HUES6 (cell line): ENCODE measurements around the gene STAP1.
"Not testable (repeated sequence)": the region's sequence is repeated elsewhere in the genome, so short reads cannot be mapped to it uniquely, and the experiment has no call there.

Source experiments
- H3K27ac ChIP-seq: 2 replicates; pipeline ENCODE4 v1.7.0; 2013; ENCODE audit warnings: low read depth, mild to moderate bottlenecking, low read length, inconsistent platforms
- H3K27me3 ChIP-seq: 2 replicates; pipeline ENCODE4 v1.6.1; 2013; ENCODE audit warnings: low read length; ENCODE audit not compliant: control insufficient read depth, insufficient read depth
- H3K36me3 ChIP-seq: 2 replicates; pipeline ENCODE4 v1.6.1; 2013; ENCODE audit warnings: low read length; ENCODE audit not compliant: control insufficient read depth, insufficient read depth
- H3K4me1 ChIP-seq: 2 replicates; pipeline ENCODE4 v1.6.1; 2013; ENCODE audit warnings: low read length; ENCODE audit not compliant: control insufficient read depth, insufficient read depth
- H3K4me3 ChIP-seq: 2 replicates; pipeline ENCODE4 v1.5.1; 2013; ENCODE audit warnings: low read depth, low read length
- H3K9ac ChIP-seq: one replicate; pipeline ENCODE4 v1.6.1; 2013; ENCODE audit warnings: mild to moderate bottlenecking, low read length
- H3K9me3 ChIP-seq: 2 replicates; pipeline ENCODE4 v1.6.1; 2013; ENCODE audit warnings: low read depth, low read length; ENCODE audit not compliant: control insufficient read depth, insufficient read depth

The STAP1 gene

DNA sequence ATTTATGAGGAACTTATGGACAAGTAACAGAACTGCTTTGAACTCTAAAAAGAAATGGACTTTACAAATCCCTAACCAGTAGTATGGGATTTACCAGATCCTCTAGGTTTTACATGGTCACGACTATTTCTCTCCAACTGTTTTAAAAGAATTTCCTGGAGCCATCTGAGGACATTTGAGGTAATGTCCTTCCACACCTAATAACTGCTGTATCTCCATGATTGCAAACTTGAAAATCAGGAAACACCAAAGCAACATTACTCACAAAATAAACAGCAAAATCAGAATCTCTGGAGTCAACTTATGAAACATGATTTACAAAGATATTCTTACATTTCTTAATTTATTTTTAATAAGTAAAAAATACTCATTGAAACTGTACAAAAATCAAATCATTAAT, 58.0 kb downstream of the STAP1 start:
- Histone ChIP-seq H3K27me3 (no peaks in the 10 kb centered on the region), H3K9me3 (no peaks in the 10 kb centered on the region), H3K4me3 (no peak overlapping the region), H3K4me1 (no peaks in the 10 kb centered on the region), H3K36me3 (peaks cover 51% of the 10 kb centered on the region), H3K9ac (no peak overlapping the region), H3K27ac (no peak overlapping the region)

DNA sequence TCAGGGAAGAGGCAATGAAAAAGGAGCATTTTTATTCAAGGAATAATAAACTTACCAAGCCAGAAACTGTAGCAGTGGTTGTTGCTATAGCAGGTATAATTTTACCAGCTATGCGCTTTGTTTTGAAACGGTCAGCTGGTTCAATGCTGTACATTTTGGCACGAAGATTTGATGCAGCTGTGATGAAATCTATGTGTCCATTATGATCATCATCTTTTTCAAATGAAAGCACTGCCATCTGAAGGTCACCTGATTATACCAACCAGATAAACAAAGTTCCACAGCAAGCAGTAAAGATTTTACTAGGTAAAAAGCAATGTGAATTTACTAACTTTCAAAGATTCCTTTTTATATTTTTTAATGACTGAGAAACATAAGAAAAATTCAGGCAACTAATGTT, 66.4 kb downstream of the STAP1 start:
- H3K27me3 ChIP-seq = no peaks in the 10 kb centered on the region
- no peak overlapping the region for H3K27ac ChIP-seq
- H3K4me3 ChIP-seq = no peak overlapping the region
- peaks cover 88% of the 10 kb centered on the region for H3K36me3 ChIP-seq
- H3K9ac ChIP-seq = no peak overlapping the region
- H3K4me1 ChIP-seq = peaks cover 10% of the 10 kb centered on the region
- H3K9me3 ChIP-seq = no peaks in the 10 kb centered on the region

DNA sequence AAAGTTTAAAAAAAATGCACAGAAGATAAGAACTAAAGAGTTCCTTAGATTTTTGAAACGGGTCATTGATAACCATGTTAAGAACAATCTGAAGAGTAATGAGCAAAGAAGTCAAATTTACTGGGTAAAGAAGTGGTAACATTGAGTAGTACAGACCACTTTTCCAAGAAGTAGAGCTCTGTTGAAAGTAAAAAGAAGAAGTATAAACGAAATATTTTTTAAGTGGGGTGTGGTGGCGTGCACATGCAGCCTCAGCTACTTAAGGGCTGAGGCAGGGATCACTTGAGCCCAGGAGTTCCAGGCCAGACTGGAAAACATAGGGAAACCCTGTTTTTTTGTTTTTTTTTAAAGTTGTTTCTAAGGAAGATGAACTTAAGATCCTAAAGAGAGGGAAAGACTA, 74.0 kb downstream of the STAP1 start:
- H3K27me3 ChIP-seq = no peaks in the 10 kb centered on the region
- H3K4me3 ChIP-seq = no peak overlapping the region
- H3K9ac ChIP-seq = no peak overlapping the region
- no peak overlapping the region for H3K27ac ChIP-seq
- H3K36me3 ChIP-seq = peaks cover 85% of the 10 kb centered on the region
- H3K4me1 ChIP-seq = no peaks in the 10 kb centered on the region
- H3K9me3 ChIP-seq = no peaks in the 10 kb centered on the region; the same call in 1 of the 2 replicates

DNA sequence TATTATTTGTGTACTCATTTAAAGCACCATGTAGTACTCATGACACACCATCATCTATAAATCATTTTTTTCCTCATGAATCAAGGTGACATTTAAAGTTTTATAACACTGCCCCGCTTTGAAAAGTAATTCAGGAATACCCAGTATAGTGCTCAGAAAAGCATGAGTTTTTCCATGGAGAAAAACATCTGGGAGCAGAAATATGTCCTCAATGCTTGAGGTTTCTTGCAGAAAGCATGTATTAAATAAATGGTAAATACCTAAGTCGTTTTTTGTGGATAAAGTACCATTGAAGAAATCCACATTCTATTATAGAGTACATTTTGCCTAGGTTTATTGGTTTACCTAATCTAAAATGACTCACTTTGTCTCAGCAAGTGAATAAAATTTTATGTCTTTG, 76.2 kb downstream of the STAP1 start:
- no peak overlapping the region for H3K4me3 ChIP-seq
- H3K36me3 ChIP-seq = peaks cover 87% of the 10 kb centered on the region
- H3K27ac ChIP-seq = no peak overlapping the region
- no peaks in the 10 kb centered on the region for H3K27me3 ChIP-seq
- peaks cover 5% of the 10 kb centered on the region; the same call in 1 of the 2 replicates for H3K9me3 ChIP-seq
- H3K9ac ChIP-seq = no peak overlapping the region
- H3K4me1 ChIP-seq = no peaks in the 10 kb centered on the region

DNA sequence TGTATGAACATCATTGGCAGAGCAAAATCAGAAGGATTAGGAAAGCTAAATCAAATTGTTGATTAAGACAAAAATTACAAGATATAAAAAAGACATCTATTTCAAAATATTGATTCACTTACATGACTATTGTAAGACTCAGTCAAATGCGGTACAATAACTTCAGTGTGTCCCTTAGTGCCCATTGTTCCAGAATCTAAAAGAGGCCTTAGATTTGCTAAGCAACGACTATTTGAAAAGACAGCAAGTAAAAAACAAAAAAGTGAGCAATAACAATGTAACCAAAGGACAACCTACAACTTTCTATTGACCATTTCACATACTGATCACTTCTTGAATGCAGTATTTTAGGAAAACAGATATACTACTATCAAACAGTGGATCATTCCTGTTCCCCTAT, 76.8 kb downstream of the STAP1 start:
- peaks cover 87% of the 10 kb centered on the region for H3K36me3 ChIP-seq
- peaks cover 5% of the 10 kb centered on the region; the same call in 1 of the 2 replicates for H3K9me3 ChIP-seq
- H3K9ac ChIP-seq = no peak overlapping the region
- no peaks in the 10 kb centered on the region for H3K4me1 ChIP-seq
- no peaks in the 10 kb centered on the region for H3K27me3 ChIP-seq
- H3K4me3 ChIP-seq = no peak overlapping the region
- H3K27ac ChIP-seq = no peak overlapping the region

GRCh38 chr4:67636978-67637377, 78.5 kb downstream of the STAP1 start:
- H3K4me1 ChIP-seq, H3K9me3 ChIP-seq, H3K9ac ChIP-seq, H3K27me3 ChIP-seq, H3K27ac ChIP-seq, H3K4me3 ChIP-seq: not testable (repeated sequence)
- H3K36me3 ChIP-seq = peaks cover 86% of the 10 kb centered on the region

GRCh38 chr4:67638136-67638535, 79.6 kb downstream of the STAP1 start:
- Histone ChIP-seq H3K4me1 (no peaks in the 10 kb centered on the region), H3K4me3 (no peak overlapping the region), H3K9me3 (peaks cover 5% of the 10 kb centered on the region; the same call in 1 of the 2 replicates), H3K27me3 (no peaks in the 10 kb centered on the region), H3K36me3 (peaks cover 83% of the 10 kb centered on the region), H3K27ac (no peak overlapping the region), H3K9ac (no peak overlapping the region)

- Histone ChIP-seq H3K4me3 (no peak overlapping the region), H3K9ac (no peak overlapping the region), H3K4me1 (no peaks in the 10 kb centered on the region), H3K36me3 (peaks cover 11% of the 10 kb centered on the region), H3K9me3 (no peaks in the 10 kb centered on the region), H3K27ac (no peak overlapping the region), H3K27me3 (no peaks in the 10 kb centered on the region)
Measured at GRCh38 chr4:67651536-67651935, 93.0 kb downstream of the STAP1 start.
